HG03571 (cell line): ENCODE data around the gene CTDSPL.
"Not testable (repeated sequence)": the region's sequence is repeated elsewhere in the genome, so short reads cannot be mapped to it uniquely, and the experiment has no call there.

Experiments used
- ATAC-seq: cut with Tn5 transposase; IDR thresholded peaks from one replicate; pipeline ENCODE4 v1.9.1; 2021; ENCODE audit not compliant: unreplicated experiment

Gene CTDSPL

GRCh38 chr3:37861620-37862041, at the start of gene CTDSPL:
Gene CTDSPL, plus strand, starts transcription at chr3:37861880. Its CDS starts 320 bp downstream, at chr3:37862200.
- no peak for ATAC-seq

- ATAC-seq, result no peak
Observed at GRCh38 chr3:37812499-37812896, 49.2 kb upstream of the CTDSPL start.

GRCh38 chr3:37813403-37813802, 48.3 kb upstream of the CTDSPL start:
- no peak for ATAC-seq

GRCh38 chr3:37814547-37814946, 47.1 kb upstream of the CTDSPL start:
- ATAC-seq, result no peak

GRCh38 chr3:37815156-37815555, 46.5 kb upstream of the CTDSPL start:
- ATAC-seq, result not testable (repeated sequence)

GRCh38 chr3:37816271-37816670, 45.4 kb upstream of the CTDSPL start:
- ATAC-seq, result no peak

GRCh38 chr3:37819591-37819990, 42.1 kb upstream of the CTDSPL start:
- ATAC-seq, result no peak

GRCh38 chr3:37820286-37820685, 41.4 kb upstream of the CTDSPL start:
- ATAC-seq, result no peak

GRCh38 chr3:37823189-37823588, 38.5 kb upstream of the CTDSPL start:
- ATAC-seq, result no peak

GRCh38 chr3:37824090-37824953, 37.4 kb upstream of the CTDSPL start:
- ATAC-seq, result no peak

- ATAC-seq, result no peak
Observed at GRCh38 chr3:37824954-37825328, 36.7 kb upstream of the CTDSPL start.

GRCh38 chr3:37825744-37826400, 35.8 kb upstream of the CTDSPL start:
- no peak for ATAC-seq

GRCh38 chr3:37826502-37826901, 35.2 kb upstream of the CTDSPL start:
- ATAC-seq, result no peak

GRCh38 chr3:37826933-37827332, 34.7 kb upstream of the CTDSPL start:
- no peak for ATAC-seq

- ATAC-seq, result no peak
Observed at GRCh38 chr3:37832480-37832879, 29.2 kb upstream of the CTDSPL start.

GRCh38 chr3:37833302-37834186, 28.1 kb upstream of the CTDSPL start:
- ATAC-seq, result no peak

- no peak for ATAC-seq
Observed at GRCh38 chr3:37836589-37836988, 25.1 kb upstream of the CTDSPL start.

GRCh38 chr3:37847689-37848088, 14.0 kb upstream of the CTDSPL start:
- no peak for ATAC-seq

- no peak for ATAC-seq
Observed at GRCh38 chr3:37849146-37849923, 12.3 kb upstream of the CTDSPL start.

GRCh38 chr3:37852097-37852496, 9.6 kb upstream of the CTDSPL start:
- no peak for ATAC-seq

GRCh38 chr3:37852771-37853170, 8.9 kb upstream of the CTDSPL start:
- ATAC-seq, result no peak
